GM10248 (cell line): ENCODE results near the gene CTIF.

Source experiments
- CTCF ChIA-PET: fragments of 300-600 bp; sonication (Branson Sonifier 250); formaldehyde crosslinking; extraction: SDS; loops from one replicate; lab custom pipeline; 2021; ENCODE audit warnings: antibody characterized with exemption; lab: Yijun Ruan, JAX
- POLR2A ChIA-PET: fragments of 350-650 bp; sonication (Branson Sonifier 250); formaldehyde crosslinking; extraction: SDS; loops from one replicate; lab custom pipeline; 2020; ENCODE audit warnings: antibody characterized with exemption; lab: Yijun Ruan, JAX
- DNase-seq: peaks from one replicate; pipeline ENCODE4 v3.0.0; 2012; ENCODE audit errors: extremely low spot score
- CTCF ChIP-seq: IDR thresholded peaks from 2 replicates; pipeline ENCODE4 v1.5.1; 2012; ENCODE audit warnings: mild to moderate bottlenecking, low read depth; ENCODE audit errors: extremely low read depth, missing control alignments, control extremely low read depth

CTIF gene

GRCh38 chr18:48639772-48640432, 101.1 kb downstream of the CTIF start:
- peak; percentile 4 for TF ChIP-seq CTCF
- POLR2A ChIA-PET = no interaction called here
- CTCF ChIA-PET = interaction anchor here (0.9 to 2.2 kb wide), 7 partner anchors 9 to 1271 kb away, joined by 3 to 6 read pairs (median 3); no protein-coding TSS in a partner anchor
- DNase-seq = no peak

- ChIA-PET CTCF (interaction anchor here (0.9 to 2.2 kb wide), 7 partner anchors 10 to 1270 kb away, joined by 3 to 6 read pairs (median 3); no protein-coding TSS in a partner anchor), POLR2A (no interaction called here)
- no peak for TF ChIP-seq CTCF
- no peak for DNase-seq
These were observed 101.9 kb downstream of the CTIF start for GRCh38 chr18:48640566-48641270.

- CTCF ChIA-PET = no interaction called here
These were observed 103.2 kb downstream of the CTIF start for GRCh38 chr18:48641981-48642380.

GRCh38 chr18:48642503-48642902, 103.7 kb downstream of the CTIF start:
- no peak for DNase-seq
- POLR2A ChIA-PET = no interaction called here
- CTCF ChIA-PET = no interaction called here
- no peak for TF ChIP-seq CTCF

More at GRCh38 chr18:48641981-48642380, 103.2 kb downstream of the CTIF start:
- no peak for DNase-seq
- POLR2A ChIA-PET = no interaction called here
- TF ChIP-seq CTCF = no peak

GRCh38 chr18:48643262-48643661, 104.4 kb downstream of the CTIF start:
- POLR2A ChIA-PET = no interaction called here
- TF ChIP-seq CTCF = no peak
- CTCF ChIA-PET = interaction anchor here (1.3 to 1.7 kb wide), 2 partner anchors 20 to 21 kb away, joined by 3 to 4 read pairs; no protein-coding TSS in a partner anchor
- no peak for DNase-seq

- no peak for TF ChIP-seq CTCF
These were observed 105.2 kb downstream of the CTIF start for GRCh38 chr18:48644029-48644428.

More at GRCh38 chr18:48644029-48644428, 105.2 kb downstream of the CTIF start:
- POLR2A ChIA-PET = interaction anchor here (0.6 kb wide), 1 partner anchor 37 kb away, joined by 7 read pairs; no protein-coding TSS in a partner anchor
- DNase-seq = no peak
- CTCF ChIA-PET = interaction anchor here (1.3 to 1.7 kb wide), 2 partner anchors 20 to 21 kb away, joined by 3 to 4 read pairs; no protein-coding TSS in a partner anchor
